A549 (cell line): ENCODE data around the gene SUV39H2.

Source experiments
- CTCF ChIP-seq: fragments of >200 bp; sonication (Bioruptor Twin); formaldehyde crosslinking; IDR thresholded peaks from 3 replicates; pipeline ENCODE4 v1.5.1; 2016
- PHF8 ChIP-seq: fragments of 200-600 bp; sonication (generic); IDR thresholded peaks from 2 replicates; pipeline ENCODE4 v1.6.1; 2016; ENCODE audit warnings: low read depth, mild to moderate bottlenecking, antibody characterized with exemption, moderate library complexity, borderline replicate concordance
- RFX5 ChIP-seq: fragments of 450-650 bp; IDR thresholded peaks from 2 replicates; pipeline ENCODE4 v1.7.1; 2014; ENCODE audit warnings: antibody characterized with exemption, mild to moderate bottlenecking, moderate library complexity

GRCh38 chr10:14910953-14911352 lies 32.3 kb downstream of the SUV39H2 start:
- TF ChIP-seq CTCF = no peak
- TF ChIP-seq PHF8 = no peak
- no peak for TF ChIP-seq RFX5
